ENCODE results near the gene SOX4. TPM values are rescaled to one million over a fixed set of nuclear protein-coding genes. Genes with fewer than 3 reads are reported as not detected.

The SOX4 gene
- total RNA-seq, 1 experiment from 2014 or later = 67.0 TPM

- Histone ChIP-seq H3K4me2 (ENCODE audit: low read length) (peak overlapping the region; percentile 88), H3K9ac (ENCODE audit: low read length) (peak overlapping the region; percentile 80), H2AFZ (ENCODE audit: low read depth, low read length, poor library complexity, severe bottlenecking) (no peak overlapping the region), H3K79me2 (ENCODE audit: insufficient read depth, low read length) (peaks cover 45% of the 10 kb centered on the region), H3K9me3 (ENCODE audit: control insufficient read depth in 1 of 2, insufficient read depth in 1 of 2, low read depth in 1 of 2, low read length in 2 of 2) (no peaks in the 10 kb centered on the region), H3K27ac (ENCODE audit: low read depth, low read length) (peak overlapping the region; percentile 87), H3K4me3 (replicated peaks in 1 of 2; ENCODE audit: low read depth in 1 of 2, low read length in 2 of 2) (peak overlapping the region; percentile 69 to 81), H3K27me3 (ENCODE audit: insufficient read depth, low read length) (no peaks in the 10 kb centered on the region), H3K36me3 (ENCODE audit: control insufficient read depth in 1 of 2, insufficient read depth in 2 of 2, low read length in 2 of 2) (peaks cover 0 to 9% of the 10 kb centered on the region in 2 experiments; a peak in 1 of 4 replicates), H4K20me1 (ENCODE audit: insufficient read depth) (no peaks in the 10 kb centered on the region), H3K9me2 (ENCODE audit: insufficient read depth) (no peaks in the 10 kb centered on the region), H3K4me1 (ENCODE audit: control insufficient read depth in 1 of 2, insufficient read depth in 2 of 2, low read length in 2 of 2) (peaks cover 4 to 30% of the 10 kb centered on the region in 2 experiments)
- ChIA-PET POLR2A (interaction anchor here (3.5 kb wide), 1 partner anchor 718 kb away, joined by 31 read pairs; no protein-coding TSS in a partner anchor), RAD21 (ENCODE audit: low non-redundant PET in 1 of 2, low total read pairs in 2 of 2, uncharacterized antibody in 2 of 2, unreplicated experiment in 2 of 2) (interaction anchor here in 1 of 2 experiments (0.6 to 0.7 kb wide), 2 partner anchors 170 to 332 kb away, joined by 3 to 4 read pairs; no protein-coding TSS in a partner anchor), CTCF (no interaction called here)
- TF ChIP-seq CTCF (IDR thresholded peaks at IDR 0.05 in 2 of 3, conservative IDR thresholded peaks at IDR 0.05 in 1 of 3; ENCODE audit: borderline replicate concordance in 1 of 3, insufficient read depth in 1 of 3, low read depth in 2 of 3, low read length in 2 of 3) = 0 out of 6 replicates have a peak, but pooled peaks of 1 of the 3 experiments have one; percentile 8
- no peak for TF ChIP-seq ELF1 (IDR thresholded peaks at IDR 0.05; ENCODE audit: borderline replicate concordance, low read depth)
- peak; percentile 80 for TF ChIP-seq ZFX (IDR thresholded peaks at IDR 0.05)
- ATAC-seq (peak; percentile 28), DNase-seq (ENCODE audit: low read depth, low spot score) (no peak)
- intact Hi-C loops (cut with micrococcal nuclease) = loop anchor here (5.0 kb wide), 1 partner anchor 342 kb away; no protein-coding TSS in a partner anchor
- BruUV-seq (replicated peaks) = no TSS peak
Observed at GRCh38 chr6:21595285-21596144, 2.0 kb downstream of the SOX4 start.
